Motor neuron (in vitro differentiated cells): ENCODE measurements around the gene SV2B. TPM values are rescaled to one million over a fixed set of nuclear protein-coding genes. Genes with fewer than 3 reads are reported as not detected.

Experiments used
- ATAC-seq, 8 experiments: fragments of 200-7000 bp; cut with Tn5 transposase; replicated peaks in 6 of 8; 2 replicates each; pipeline ENCODE4 v1.8.0; 2021; ENCODE audit warnings: mild to moderate bottlenecking in 8 of 8, moderate library complexity in 8 of 8
- H3K27ac ChIP-seq, 2 donors: fragments of 250-450 bp; sonication (Bioruptor Pico); 2 replicates each; pipeline ENCODE4 v1.9.0; 2021; ENCODE audit warnings: antibody characterized with exemption in 2 of 2, mild to moderate bottlenecking in 2 of 2, moderate library complexity in 1 of 2
- H3K4me1 ChIP-seq, 2 donors: fragments of 250-450 bp; sonication (Bioruptor Pico); replicated peaks in 1 of 2; 2 replicates each; pipeline ENCODE4 v1.6.1; 2021; ENCODE audit warnings: antibody characterized with exemption in 2 of 2, mild to moderate bottlenecking in 2 of 2, moderate library complexity in 1 of 2
- H3K4me3 ChIP-seq, 5 donors: fragments of 250-450 bp; sonication (Bioruptor Pico); 2 replicates each; pipeline ENCODE4 v1.9.0; 2021; ENCODE audit warnings: antibody characterized with exemption in 5 of 5, mild to moderate bottlenecking in 5 of 5, moderate library complexity in 4 of 5
- WGBS, 10 experiments: fragments of 450-650 bp; shearing (Covaris generic); methylation state at CpG; one replicate each; pipeline ENCODE4 v1.0.0; 2022; 5-methylcytosine and 5-hydroxymethylcytosine counted together
- in situ Hi-C, 9 experiments: fragments of 400-800 bp; cut with MboI; loops; one replicate each; pipeline ENCODE4 v1.15.0; 2021; ENCODE audit warnings: low sequenced_read_pairs in 9 of 9, low pct_unique_long_range_greater_than_20kb in 2 of 9; ENCODE audit not compliant: unreplicated experiment in 9 of 9
- total RNA-seq, 8 experiments: library from RNA; unstranded; fragments of 300-600 nt; gene quantifications; 2 replicates each; pipeline versions ENCODE4 v1.2.3 to v1.2.4, GENCODE V29; 2022

SV2B gene
- total RNA-seq, 8 experiments from 2014 or later, result 0.63 to 117 (median 6.6) TPM

GRCh38 chr15:91209726-91210125 is 109.7 kb downstream of the SV2B start:
- 0 to 88% (median 70%) methylated on average over 1 to 3 of the region's 3 CpGs; no CpG with 5 or more reads in 1 of the 10 experiments for WGBS, 10 experiments
- H3K4me3 ChIP-seq, result no peak overlapping the region
- peaks cover 3 to 7% of the 10 kb centered on the region in 2 donors for H3K4me1 ChIP-seq
- ATAC-seq, result no peak
- in situ Hi-C loops, result no loop called here
- H3K27ac ChIP-seq, result no peak overlapping the region

- Histone ChIP-seq H3K27ac (no peak overlapping the region), H3K4me3 (no peak overlapping the region), H3K4me1 (no peaks in the 10 kb centered on the region)
- 21 to 93% (median 66%) methylated on average over 2 to 10 of the region's 11 CpGs; no CpG with 5 or more reads in 2 of the 10 experiments for WGBS, 10 experiments
- in situ Hi-C loops, result no loop called here
- ATAC-seq, result no peak
These were observed 114.9 kb downstream of the SV2B start for GRCh38 chr15:91214675-91215590.

- H3K4me1 ChIP-seq, result no peaks in the 10 kb centered on the region
- in situ Hi-C loops, result no loop called here
- no peak overlapping the region for H3K4me3 ChIP-seq
- no peak for ATAC-seq
- H3K27ac ChIP-seq, result no peak overlapping the region
- WGBS, 10 experiments, result 30 to 100% (median 62%) methylated on average over 1 to 3 of the region's 3 CpGs
These were observed 115.9 kb downstream of the SV2B start for GRCh38 chr15:91216000-91216399.

GRCh38 chr15:91219206-91219605 is 119.1 kb downstream of the SV2B start:
- peak in 1 of 8 experiments; percentile 43 for ATAC-seq
- in situ Hi-C loops, result no loop called here
- H3K4me1 ChIP-seq, result no peaks in the 10 kb centered on the region
- WGBS, 10 experiments, result 0 to 100% (median 72%) methylated on average over 1 of the region's 1 CpG; no CpG with 5 or more reads in 6 of the 10 experiments
- H3K4me3 ChIP-seq, result no peak overlapping the region
- H3K27ac ChIP-seq, result no peak overlapping the region

GRCh38 chr15:91222052-91222451 is 122.0 kb downstream of the SV2B start:
- in situ Hi-C loops, result loop anchor here in 2 of 9 experiments (5.0 to 10.0 kb wide), 2 partner anchors 165 to 167 kb away; no protein-coding TSS in a partner anchor
- ATAC-seq, result no peak
- 35 to 94% (median 78%) methylated on average over 3 to 8 of the region's 8 CpGs; no CpG with 5 or more reads in 1 of the 10 experiments for WGBS, 10 experiments
- Histone ChIP-seq H3K27ac (no peak overlapping the region), H3K4me3 (no peak overlapping the region), H3K4me1 (no peaks in the 10 kb centered on the region)

GRCh38 chr15:91223863-91224262 is 123.8 kb downstream of the SV2B start:
- in situ Hi-C loops, result loop anchor here in 2 of 9 experiments (5.0 to 10.0 kb wide), 2 partner anchors 167 to 169 kb away; no protein-coding TSS in a partner anchor
- no peak overlapping the region for H3K4me3 ChIP-seq
- peaks cover 0 to 11% of the 10 kb centered on the region in 2 donors for H3K4me1 ChIP-seq
- WGBS, 10 experiments, result 0 to 86% (median 60%) methylated on average over 1 to 3 of the region's 3 CpGs; no CpG with 5 or more reads in 3 of the 10 experiments
- no peak overlapping the region for H3K27ac ChIP-seq
- ATAC-seq, result peak in 3 of 8 experiments; percentile 59 to 82 (median 68)

- H3K4me3 ChIP-seq, result no peak overlapping the region
- H3K4me1 ChIP-seq, result peaks cover 0 to 11% of the 10 kb centered on the region in 2 donors
- in situ Hi-C loops, result loop anchor here in 6 of 9 experiments (5.0 to 25.0 kb wide), 4 partner anchors 163 to 263 kb away; partner anchors contain the start of gene RCCD1 (in 1 of the 6)
- no peak overlapping the region for H3K27ac ChIP-seq
- WGBS, 10 experiments, result 65 to 100% (median 84%) methylated on average over 4 to 6 of the region's 7 CpGs; no CpG with 5 or more reads in 2 of the 10 experiments
- peak in 4 of 8 experiments; percentile 52 to 78 (median 68) for ATAC-seq
These were observed 124.8 kb downstream of the SV2B start for GRCh38 chr15:91224755-91225380.

- in situ Hi-C loops, result loop anchor here in 5 of 9 experiments (10.0 to 25.0 kb wide), 3 partner anchors 163 to 263 kb away; partner anchors contain the start of gene RCCD1 (in 1 of the 5)
- H3K4me1 ChIP-seq, result peaks cover 0 to 14% of the 10 kb centered on the region in 2 donors
- WGBS, 10 experiments, result 5 to 100% (median 86%) methylated on average over 2 to 5 of the region's 5 CpGs; no CpG with 5 or more reads in 2 of the 10 experiments
- no peak overlapping the region for H3K27ac ChIP-seq
- no peak overlapping the region for H3K4me3 ChIP-seq
- no peak for ATAC-seq
These were observed 125.7 kb downstream of the SV2B start for GRCh38 chr15:91225741-91226140.

GRCh38 chr15:91227117-91227516 is 127.1 kb downstream of the SV2B start:
- Histone ChIP-seq H3K4me3 (no peak overlapping the region), H3K4me1 (peaks cover 0 to 27% of the 10 kb centered on the region in 2 donors), H3K27ac (no peak overlapping the region)
- in situ Hi-C loops, result loop anchor here in 5 of 9 experiments (10.0 to 25.0 kb wide), 3 partner anchors 165 to 265 kb away; partner anchors contain the start of gene RCCD1 (in 1 of the 5)
- WGBS, 10 experiments, result 20 to 79% (median 47%) methylated on average over 1 to 3 of the region's 3 CpGs; no CpG with 5 or more reads in 2 of the 10 experiments
- no peak for ATAC-seq

- ATAC-seq, result peak in 1 of 8 experiments; percentile 32
- no peak overlapping the region for H3K27ac ChIP-seq
- 27 to 100% (median 58%) methylated on average over 2 to 5 of the region's 5 CpGs for WGBS, 10 experiments
- no peak overlapping the region for H3K4me3 ChIP-seq
- in situ Hi-C loops, result loop anchor here in 5 of 9 experiments (10.0 to 25.0 kb wide), 3 partner anchors 165 to 265 kb away; partner anchors contain the start of gene RCCD1 (in 1 of the 5)
- peaks cover 0 to 30% of the 10 kb centered on the region in 2 donors for H3K4me1 ChIP-seq
These were observed 127.7 kb downstream of the SV2B start for GRCh38 chr15:91227766-91228165.

- WGBS, 10 experiments, result 17 to 100% (median 66%) methylated on average over 1 to 3 of the region's 3 CpGs; no CpG with 5 or more reads in 5 of the 10 experiments
- ATAC-seq, result no peak
- in situ Hi-C loops, result loop anchor here in 5 of 9 experiments (10.0 to 25.0 kb wide), 3 partner anchors 166 to 266 kb away; partner anchors contain the start of gene RCCD1 (in 1 of the 5)
These were observed 128.3 kb downstream of the SV2B start for GRCh38 chr15:91228383-91228782.

GRCh38 chr15:91228890-91229289 is 128.8 kb downstream of the SV2B start:
- WGBS, 10 experiments, result 48 to 100% (median 93%) methylated on average over 2 to 7 of the region's 9 CpGs; no CpG with 5 or more reads in 1 of the 10 experiments
- no peak for ATAC-seq
- in situ Hi-C loops, result loop anchor here in 5 of 9 experiments (10.0 to 25.0 kb wide), 3 partner anchors 167 to 267 kb away; partner anchors contain the start of gene RCCD1 (in 1 of the 5)
- Histone ChIP-seq H3K4me1 (peaks cover 0 to 30% of the 10 kb centered on the region in 2 donors), H3K27ac (no peak overlapping the region), H3K4me3 (no peak overlapping the region)

More at GRCh38 chr15:91228383-91228782, 128.3 kb downstream of the SV2B start:
- Histone ChIP-seq H3K4me1 (peaks cover 0 to 30% of the 10 kb centered on the region in 2 donors), H3K27ac (no peak overlapping the region), H3K4me3 (no peak overlapping the region)
